ENCODE measurements around the gene MFSD12. TPM values are rescaled to one million over a fixed set of nuclear protein-coding genes. Genes with fewer than 3 reads are reported as not detected.

The MFSD12 gene
- total RNA-seq, 2 experiments from 2014 or later: 62.4 to 63.5 TPM

- DNase-seq (no peak), ATAC-seq (no peak)
- Mint-ChIP-seq H3K27me3 (no peaks in the 10 kb centered on the region), H3K27ac (no peak overlapping the region), H3K9me3 (no peaks in the 10 kb centered on the region), H3K4me1 (ENCODE audit: low read depth) (peaks cover 35% of the 10 kb centered on the region), H3K36me3 (ENCODE audit: low read depth) (no peaks in the 10 kb centered on the region), H3K4me3 (no peak overlapping the region)
- intact Hi-C loops (cut with micrococcal nuclease): no loop called here
- CTCF ChIA-PET: interaction anchor here (1.1 to 1.6 kb wide), 2 partner anchors 18 to 28 kb away, joined by 3 to 9 read pairs; no protein-coding TSS in a partner anchor
- TF ChIP-seq CTCF (IDR thresholded peaks at IDR 0.05): no peak
- POLR2A ChIA-PET: interaction anchor here (1.5 kb wide), 1 partner anchor 91 kb away, joined by 3 read pairs; no protein-coding TSS in a partner anchor
Measured at GRCh38 chr19:3517638-3518037, 39.7 kb downstream of the MFSD12 start.

- DNase-seq (peak; percentile 72), ATAC-seq (peak; percentile 74)
- Mint-ChIP-seq H3K27ac (peak overlapping the region; percentile 42), H3K4me3 (no peak overlapping the region), H3K4me1 (ENCODE audit: low read depth) (peaks cover 39% of the 10 kb centered on the region), H3K36me3 (ENCODE audit: low read depth) (no peaks in the 10 kb centered on the region), H3K9me3 (no peaks in the 10 kb centered on the region), H3K27me3 (no peaks in the 10 kb centered on the region)
- POLR2A ChIA-PET: no interaction called here
- CTCF ChIA-PET: interaction anchor here (1.1 kb wide), 1 partner anchor 17 kb away, joined by 3 read pairs; no protein-coding TSS in a partner anchor
- intact Hi-C loops (cut with micrococcal nuclease): no loop called here
- TF ChIP-seq CTCF (IDR thresholded peaks at IDR 0.05): no peak
Measured at GRCh38 chr19:3516675-3517207, 40.6 kb downstream of the MFSD12 start.

GRCh38 chr19:3515891-3516422 lies 41.4 kb downstream of the MFSD12 start:
- H3K27me3 Mint-ChIP-seq: no peaks in the 10 kb centered on the region
- ATAC-seq (no peak), DNase-seq (no peak)
- TF ChIP-seq CTCF (IDR thresholded peaks at IDR 0.05): no peak
- no peaks in the 10 kb centered on the region for H3K36me3 Mint-ChIP-seq (ENCODE audit: low read depth)
- intact Hi-C loops (cut with micrococcal nuclease): no loop called here
- CTCF ChIA-PET: no interaction called here
- no peak overlapping the region for H3K4me3 Mint-ChIP-seq
- H3K4me1 Mint-ChIP-seq (ENCODE audit: low read depth): peaks cover 40% of the 10 kb centered on the region
- peak overlapping the region; percentile 13 for H3K27ac Mint-ChIP-seq
- no peaks in the 10 kb centered on the region for H3K9me3 Mint-ChIP-seq
- POLR2A ChIA-PET: interaction anchor here (0.9 kb wide), 1 partner anchor 10 kb away, joined by 3 read pairs; the partner anchor contains the start of gene FZR1

GRCh38 chr19:3514930-3515329 lies 42.5 kb downstream of the MFSD12 start:
- intact Hi-C loops (cut with micrococcal nuclease): no loop called here
- Mint-ChIP-seq H3K4me1 (ENCODE audit: low read depth) (peaks cover 48% of the 10 kb centered on the region), H3K36me3 (ENCODE audit: low read depth) (peaks cover 2% of the 10 kb centered on the region), H3K4me3 (no peak overlapping the region), H3K27me3 (no peaks in the 10 kb centered on the region), H3K9me3 (no peaks in the 10 kb centered on the region), H3K27ac (no peak overlapping the region)
- no peak for TF ChIP-seq CTCF (IDR thresholded peaks at IDR 0.05)
- CTCF ChIA-PET: no interaction called here
- no peak for DNase-seq
- ATAC-seq: no peak
- POLR2A ChIA-PET: interaction anchor here (1.0 kb wide), 1 partner anchor 14 kb away, joined by 3 read pairs; the partner anchor contains the start of gene DOHH

Measured in activated CD8-positive, alpha-beta T cell treated with anti-CD3 and anti-CD28 coated beads for 36 hours (primary cell).